PC-9 (cell line): Measurements from ENCODE around the gene LAMA5. TPM values are rescaled to one million over a fixed set of nuclear protein-coding genes. Genes with fewer than 3 reads are reported as not detected.
A peak's percentile ranks its signal among the peaks of the same experiment; 100 is the strongest.

Experiments used
- BruUV-seq: library from RNA; stranded (reverse); fragments of 400-500 nt; replicated peaks from 2 replicates; lab custom pipeline; 2021; lab: Mats Ljungman, UMichigan
- CTCF ChIA-PET: fragments of 300-600 bp; sonication (Branson Sonifier 250); formaldehyde crosslinking; loops from one replicate; lab custom pipeline; 2022; ENCODE audit warnings: antibody characterized with exemption; lab: Charles Lee
- POLR2A ChIA-PET: fragments of 300-600 bp; sonication (Branson Sonifier 250); formaldehyde crosslinking; loops from one replicate; lab custom pipeline; 2022; ENCODE audit warnings: antibody characterized with exemption; ENCODE audit not compliant: unreplicated experiment; lab: Charles Lee
- DNase-seq, 2 experiments: peaks; one replicate each; pipeline versions ENCODE4 v3.0.0 to v3.0.0-alpha.2; 2015 to 2022; ENCODE audit warnings: mixed read lengths in 1 of 2
- H2AFZ ChIP-seq: fragments of 200-600 bp; sonication (generic); 2 replicates; pipeline ENCODE4 v1.8.1; 2017; ENCODE audit warnings: antibody characterized with exemption
- H3F3A ChIP-seq: fragments of 200-600 bp; sonication (generic); 2 replicates; pipeline ENCODE4 v1.8.1; 2017; ENCODE audit warnings: antibody characterized with exemption, mild to moderate bottlenecking, low read depth; ENCODE audit not compliant: insufficient read depth
- H3K27ac ChIP-seq: fragments of 200-600 bp; sonication (generic); 2 replicates; pipeline ENCODE4 v1.6.1; 2016; ENCODE audit warnings: mixed run types
- H3K27me3 ChIP-seq: fragments of 200-600 bp; sonication (generic); 2 replicates; pipeline ENCODE4 v1.6.1; 2016; ENCODE audit warnings: low read depth, mixed run types; ENCODE audit not compliant: insufficient read depth
- H3K36me3 ChIP-seq: fragments of 200-600 bp; sonication (generic); 2 replicates; pipeline ENCODE4 v1.6.1; 2016; ENCODE audit warnings: low read depth, mixed run types
- H3K4me1 ChIP-seq: fragments of 200-600 bp; sonication (generic); replicated peaks from 2 replicates; pipeline ENCODE4 v1.6.1; 2016; ENCODE audit warnings: mixed run types; ENCODE audit not compliant: insufficient read depth
- H3K4me2 ChIP-seq: fragments of 200-600 bp; sonication (generic); 2 replicates; pipeline ENCODE4 v1.6.1; 2017; ENCODE audit warnings: mixed run types
- H3K4me3 ChIP-seq: fragments of 200-600 bp; sonication (generic); 2 replicates; pipeline ENCODE4 v1.6.1; 2016; ENCODE audit warnings: mixed run types
- H3K79me2 ChIP-seq: fragments of 200-600 bp; sonication (generic); 2 replicates; pipeline ENCODE4 v1.6.1; 2017; ENCODE audit warnings: low read depth, mixed run types
- H3K9me2 ChIP-seq: fragments of 200-600 bp; sonication (generic); 2 replicates; pipeline ENCODE4 v1.8.1; 2017; ENCODE audit warnings: mild to moderate bottlenecking; ENCODE audit not compliant: insufficient read depth
- H3K9me3 ChIP-seq: fragments of 200-600 bp; sonication (generic); 2 replicates; pipeline ENCODE4 v1.8.1; 2016; ENCODE audit warnings: low read depth; ENCODE audit not compliant: insufficient read depth
- H4K20me1 ChIP-seq: fragments of 200-600 bp; sonication (generic); 2 replicates; pipeline ENCODE4 v1.8.1; 2017; ENCODE audit not compliant: insufficient read depth
- EZH2 ChIP-seq: fragments of 200-600 bp; sonication (generic); IDR thresholded peaks from 2 replicates; pipeline ENCODE4 v1.8.0; 2017; ENCODE audit warnings: antibody characterized with exemption, low read depth
- intact Hi-C: fragments of 100-400 bp; cut with micrococcal nuclease; formaldehyde crosslinking; loops from one replicate; pipeline ENCODE4 v1.10.0; 2022; ENCODE audit not compliant: unreplicated experiment
- total RNA-seq: library from RNA; stranded (reverse); gene quantifications from 2 replicates; pipeline ENCODE4 v1.2.3, GENCODE V29; 2021
- TF ChIP-seq, protein P1 (sequence below): fragments of 200-600 bp; sonication (generic); conservative IDR thresholded peaks from 2 replicates; pipeline ENCODE4 v1.6.1; 2017; ENCODE audit warnings: mixed run types, antibody characterized with exemption, mild to moderate bottlenecking, moderate library complexity

Gene LAMA5
- total RNA-seq, 1 experiment from 2014 or later, result 700 TPM

DNA sequence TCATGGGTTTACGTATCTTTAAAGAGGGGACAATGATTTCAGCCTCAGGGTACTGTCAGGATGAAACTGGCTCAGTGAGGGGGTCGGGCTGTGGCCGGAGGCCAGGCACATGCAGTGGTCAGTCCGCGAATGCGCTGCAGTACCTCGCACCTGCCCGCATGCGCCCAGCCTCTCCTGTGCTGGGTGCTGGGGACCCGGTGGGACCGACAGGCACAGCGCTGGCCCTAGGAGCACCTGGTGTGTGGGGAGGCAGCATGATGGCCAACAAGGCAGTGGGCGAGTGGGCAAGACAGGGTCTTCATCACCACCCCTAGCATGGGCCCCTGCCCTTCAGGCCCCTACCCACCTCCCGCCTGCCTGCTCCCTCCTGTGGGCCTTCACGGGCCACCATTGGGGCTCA, 40.9 kb upstream of the LAMA5 start:
- POLR2A ChIA-PET, result no interaction called here
- Histone ChIP-seq H3K9me3 (no peaks in the 10 kb centered on the region), H3K27me3 (no peaks in the 10 kb centered on the region), H4K20me1 (peaks cover 11% of the 10 kb centered on the region; the same call in 1 of the 2 replicates), H3K4me3 (no peak overlapping the region), H3K36me3 (no peaks in the 10 kb centered on the region), H3K79me2 (no peaks in the 10 kb centered on the region), H3K9me2 (no peaks in the 10 kb centered on the region), H3F3A (peaks cover 21% of the 10 kb centered on the region; the same call in 1 of the 2 replicates), H3K4me1 (peaks cover 18% of the 10 kb centered on the region), H3K4me2 (peak overlapping the region; percentile 72), H2AFZ (no peak overlapping the region), H3K27ac (no peak overlapping the region)
- TF ChIP-seq EZH2, result no peak
- TF ChIP-seq, protein P1, sequence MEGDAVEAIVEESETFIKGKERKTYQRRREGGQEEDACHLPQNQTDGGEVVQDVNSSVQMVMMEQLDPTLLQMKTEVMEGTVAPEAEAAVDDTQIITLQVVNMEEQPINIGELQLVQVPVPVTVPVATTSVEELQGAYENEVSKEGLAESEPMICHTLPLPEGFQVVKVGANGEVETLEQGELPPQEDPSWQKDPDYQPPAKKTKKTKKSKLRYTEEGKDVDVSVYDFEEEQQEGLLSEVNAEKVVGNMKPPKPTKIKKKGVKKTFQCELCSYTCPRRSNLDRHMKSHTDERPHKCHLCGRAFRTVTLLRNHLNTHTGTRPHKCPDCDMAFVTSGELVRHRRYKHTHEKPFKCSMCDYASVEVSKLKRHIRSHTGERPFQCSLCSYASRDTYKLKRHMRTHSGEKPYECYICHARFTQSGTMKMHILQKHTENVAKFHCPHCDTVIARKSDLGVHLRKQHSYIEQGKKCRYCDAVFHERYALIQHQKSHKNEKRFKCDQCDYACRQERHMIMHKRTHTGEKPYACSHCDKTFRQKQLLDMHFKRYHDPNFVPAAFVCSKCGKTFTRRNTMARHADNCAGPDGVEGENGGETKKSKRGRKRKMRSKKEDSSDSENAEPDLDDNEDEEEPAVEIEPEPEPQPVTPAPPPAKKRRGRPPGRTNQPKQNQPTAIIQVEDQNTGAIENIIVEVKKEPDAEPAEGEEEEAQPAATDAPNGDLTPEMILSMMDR, result no peak
- intact Hi-C loops, result loop anchor here (5.0 to 10.0 kb wide), 4 partner anchors 214 to 393 kb away; no protein-coding TSS in a partner anchor
- CTCF ChIA-PET, result no interaction called here
- BruUV-seq, result no TSS peak
- DNase-seq, result no peak

DNA sequence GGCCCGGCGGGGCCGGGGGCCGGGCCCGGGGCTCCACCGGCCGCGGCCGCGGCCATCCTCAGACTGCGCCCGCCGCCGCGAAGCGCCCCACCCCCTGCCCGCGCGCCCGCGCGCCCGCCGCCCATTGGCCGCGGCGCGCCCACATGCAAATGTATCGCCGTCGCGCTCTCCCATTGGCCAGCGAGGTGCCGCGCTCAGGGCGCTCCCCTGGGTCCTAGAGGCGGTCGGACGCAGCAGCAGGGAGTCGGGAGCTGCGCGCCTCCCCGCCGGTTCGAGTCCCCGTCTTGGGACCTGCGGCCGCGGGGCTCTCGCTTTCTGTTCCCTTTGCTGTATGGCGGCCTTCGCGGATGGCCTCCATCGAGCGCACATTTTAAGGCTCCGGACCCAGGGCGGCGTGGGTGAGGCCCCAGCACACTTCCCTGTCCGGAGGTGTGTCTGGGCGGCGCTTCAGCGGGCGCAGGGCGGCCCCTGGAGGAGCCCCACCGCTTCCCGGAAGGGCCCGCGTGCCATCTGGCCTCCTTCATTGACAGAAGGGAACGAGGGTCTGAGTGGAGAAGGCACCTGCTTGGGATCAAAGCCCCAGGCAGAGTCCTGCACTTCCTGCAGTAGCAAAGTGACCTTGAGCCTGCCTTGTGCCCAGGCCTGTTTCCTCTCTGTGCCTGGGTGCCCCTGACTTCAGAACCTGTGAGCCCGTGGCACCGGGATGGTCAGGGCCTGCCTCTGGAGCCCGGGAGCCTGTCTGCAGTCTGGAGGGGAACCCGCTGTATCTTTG, 40.3 kb upstream of the LAMA5 start, which contains the start of gene CABLES2:
TSS of gene CABLES2 (minus strand) at position 65 of the 772 bp plus-strand sequence. CDS start at position 56, 9 bp downstream.
- Histone ChIP-seq H3K4me3 (peak within 1 kb of the TSS; percentile 72), H3K4me1 (peaks cover 18% of the 10 kb centered on the region), H3K27ac (no peak within 1 kb of the TSS), H3K36me3 (no peaks in the 10 kb centered on the region), H3F3A (peaks cover 24% of the 10 kb centered on the region; the same call in 1 of the 2 replicates), H3K27me3 (no peaks in the 10 kb centered on the region), H3K9me3 (no peaks in the 10 kb centered on the region), H3K9me2 (no peaks in the 10 kb centered on the region), H3K79me2 (no peaks in the 10 kb centered on the region), H2AFZ (peak within 1 kb of the TSS; percentile 81), H4K20me1 (peaks cover 11% of the 10 kb centered on the region; the same call in 1 of the 2 replicates), H3K4me2 (peak within 1 kb of the TSS; percentile 97)
- CTCF ChIA-PET, result interaction anchor here (0.6 kb wide), 1 partner anchor 209 kb away, joined by 3 read pairs; no protein-coding TSS in a partner anchor
- intact Hi-C loops, result loop anchor here (5.0 to 10.0 kb wide), 4 partner anchors 215 to 393 kb away; no protein-coding TSS in a partner anchor
- POLR2A ChIA-PET, result no interaction called here
- peak; percentile 85 to 96 for DNase-seq
- TF ChIP-seq, protein P1, result peak; percentile 35; the same call in 1 of the 2 replicates
- TF ChIP-seq EZH2, result no peak
- BruUV-seq, result no TSS peak

DNA sequence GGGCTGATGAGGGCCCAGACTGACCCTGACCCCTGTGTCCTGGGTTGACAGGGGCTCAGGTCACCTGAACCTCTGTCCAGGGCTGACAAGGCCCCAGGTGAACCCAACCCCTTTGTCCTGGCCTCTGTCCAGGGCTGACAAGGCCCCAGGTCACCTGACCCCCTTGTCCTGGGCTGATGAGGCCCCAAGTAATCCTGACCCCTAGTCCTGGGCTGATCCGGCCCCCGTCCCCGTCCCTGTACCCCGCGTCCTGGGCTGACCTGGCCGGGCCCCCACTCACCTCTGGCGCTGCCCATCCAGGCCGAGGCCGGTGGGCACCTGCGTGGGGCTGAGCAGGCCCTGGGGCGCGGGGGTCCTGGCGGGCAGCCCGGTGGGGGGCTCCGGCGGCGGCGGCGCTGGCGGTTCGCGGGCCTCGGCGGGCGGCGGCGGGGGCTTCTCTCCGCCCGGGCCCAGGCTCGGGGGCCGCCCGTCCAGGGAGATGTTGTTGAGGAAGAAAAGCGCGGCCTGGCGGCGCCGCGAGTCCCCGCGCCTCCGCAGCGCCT, 39.6 kb upstream of the LAMA5 start:
- Histone ChIP-seq H3K27ac (no peak overlapping the region), H3K79me2 (no peaks in the 10 kb centered on the region)
- intact Hi-C loops, result loop anchor here (5.0 to 10.0 kb wide), 4 partner anchors 216 to 392 kb away; no protein-coding TSS in a partner anchor

More for the DNA sequence above, 39.6 kb upstream of the LAMA5 start:
- no peaks in the 10 kb centered on the region for H3K36me3 ChIP-seq
- BruUV-seq, result no TSS peak
- H3K27me3 ChIP-seq, result no peaks in the 10 kb centered on the region
- no peak for TF ChIP-seq EZH2
- TF ChIP-seq, protein P1, result no peak
- no peak for DNase-seq
- H3K9me2 ChIP-seq, result no peaks in the 10 kb centered on the region
- POLR2A ChIA-PET, result no interaction called here
- peak overlapping the region; percentile 72 for H3K4me3 ChIP-seq
- peaks cover 25% of the 10 kb centered on the region; the same call in 1 of the 2 replicates for H3F3A ChIP-seq
- no peaks in the 10 kb centered on the region for H3K9me3 ChIP-seq
- CTCF ChIA-PET, result no interaction called here
- peak overlapping the region; percentile 97 for H3K4me2 ChIP-seq
- peaks cover 18% of the 10 kb centered on the region for H3K4me1 ChIP-seq
- H4K20me1 ChIP-seq, result peaks cover 6% of the 10 kb centered on the region; the same call in 1 of the 2 replicates
- H2AFZ ChIP-seq, result no peak overlapping the region
